Measurements from ENCODE around the gene WNT9A.

The WNT9A gene

DNA sequence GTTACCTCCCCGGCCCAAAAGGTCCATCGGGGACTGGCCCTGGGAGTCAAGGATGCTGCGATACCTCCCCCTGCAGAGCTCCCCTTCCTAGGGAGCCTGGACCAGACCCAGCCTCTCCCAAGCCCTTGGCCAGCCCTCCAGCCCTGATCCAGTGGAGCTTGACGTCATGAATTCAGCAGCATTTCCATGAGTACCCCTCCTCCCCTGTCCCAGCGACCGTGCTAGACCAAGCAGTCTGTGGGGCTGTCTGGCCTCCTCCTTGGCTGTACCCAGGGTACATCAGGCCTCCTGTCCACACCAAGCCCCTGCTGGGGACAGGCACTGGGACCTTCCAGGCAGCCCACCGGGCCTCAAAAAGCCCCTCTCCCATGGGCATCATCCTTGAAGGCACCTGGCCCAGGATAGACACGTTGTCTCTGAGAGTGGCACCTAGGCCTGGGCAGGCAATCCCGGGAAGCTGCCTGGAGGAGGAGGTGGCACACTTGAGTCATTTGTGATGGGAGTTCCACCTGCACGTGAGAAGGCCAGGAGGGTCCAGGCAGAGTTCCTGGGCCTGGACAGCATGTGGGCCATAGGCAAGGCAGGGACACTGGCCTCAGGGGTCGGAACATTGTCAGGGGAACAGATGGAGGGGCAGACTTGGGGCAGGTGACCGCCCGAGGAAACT, 46.4 kb downstream of the WNT9A start:
- Histone ChIP-seq H3K9me3 (replicated peaks; ENCODE audit: low read length) (no peaks in the 10 kb centered on the region), H3K4me1 (ENCODE audit: control insufficient read depth, insufficient read depth, low read length) (no peaks in the 10 kb centered on the region), H3K36me3 (ENCODE audit: insufficient read depth, low read length) (no peaks in the 10 kb centered on the region), H3K9ac (ENCODE audit: low read depth, low read length) (no peak overlapping the region), H3K4me3 (ENCODE audit: low read length) (no peak overlapping the region), H3K4me2 (ENCODE audit: low read length) (no peak overlapping the region), H3K27me3 (ENCODE audit: control insufficient read depth, insufficient read depth, low read length) (no peaks in the 10 kb centered on the region)

GRCh38 chr1:227900571-227901051, 47.1 kb downstream of the WNT9A start:
- H3K4me2 ChIP-seq (ENCODE audit: low read length) = no peak overlapping the region
- H3K4me1 ChIP-seq (ENCODE audit: control insufficient read depth, insufficient read depth, low read length) = no peaks in the 10 kb centered on the region
- H3K4me3 ChIP-seq (ENCODE audit: low read length) = no peak overlapping the region
- no peaks in the 10 kb centered on the region for H3K27me3 ChIP-seq (ENCODE audit: control insufficient read depth, insufficient read depth, low read length)
- no peaks in the 10 kb centered on the region for H3K36me3 ChIP-seq (ENCODE audit: insufficient read depth, low read length)
- H3K9ac ChIP-seq (ENCODE audit: low read depth, low read length) = no peak overlapping the region
- H3K9me3 ChIP-seq (replicated peaks; ENCODE audit: low read length) = no peaks in the 10 kb centered on the region

DNA sequence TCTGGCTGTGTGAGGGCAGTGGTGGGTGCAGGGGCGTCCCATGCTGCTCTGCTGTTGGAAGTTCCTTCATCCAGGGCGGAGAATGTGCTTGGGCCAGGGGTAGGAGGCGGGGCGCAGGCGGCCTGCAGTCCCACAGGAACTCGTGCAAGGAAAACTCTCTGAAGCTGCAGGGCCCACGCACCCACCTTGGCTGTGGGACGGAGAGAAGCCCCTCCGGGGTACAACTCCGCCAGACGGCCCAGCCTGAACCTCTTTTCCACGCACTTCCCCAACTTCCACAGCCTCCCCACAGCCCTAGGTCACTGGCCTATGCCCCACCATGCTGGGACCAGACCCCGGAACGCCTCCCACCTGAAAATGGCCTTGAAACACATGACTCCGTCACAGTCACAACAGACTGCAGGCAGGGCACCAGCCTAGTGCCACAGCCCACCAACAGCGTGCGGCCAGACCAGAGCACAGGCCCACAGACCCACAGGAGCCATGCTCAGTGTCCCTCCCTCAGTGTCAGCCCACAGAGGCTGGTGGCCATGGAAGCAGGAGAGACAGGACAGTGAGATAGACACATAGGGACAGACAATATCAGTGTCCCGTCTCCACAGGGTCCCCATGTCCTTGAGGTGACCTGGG, 47.8 kb downstream of the WNT9A start:
- Histone ChIP-seq H3K4me3 (ENCODE audit: low read length) (no peak overlapping the region), H3K36me3 (ENCODE audit: insufficient read depth, low read length) (no peaks in the 10 kb centered on the region), H3K9me3 (replicated peaks; ENCODE audit: low read length) (no peaks in the 10 kb centered on the region), H3K4me2 (ENCODE audit: low read length) (no peak overlapping the region), H3K9ac (ENCODE audit: low read depth, low read length) (no peak overlapping the region), H3K4me1 (ENCODE audit: control insufficient read depth, insufficient read depth, low read length) (no peaks in the 10 kb centered on the region), H3K27me3 (ENCODE audit: control insufficient read depth, insufficient read depth, low read length) (no peaks in the 10 kb centered on the region)

DNA sequence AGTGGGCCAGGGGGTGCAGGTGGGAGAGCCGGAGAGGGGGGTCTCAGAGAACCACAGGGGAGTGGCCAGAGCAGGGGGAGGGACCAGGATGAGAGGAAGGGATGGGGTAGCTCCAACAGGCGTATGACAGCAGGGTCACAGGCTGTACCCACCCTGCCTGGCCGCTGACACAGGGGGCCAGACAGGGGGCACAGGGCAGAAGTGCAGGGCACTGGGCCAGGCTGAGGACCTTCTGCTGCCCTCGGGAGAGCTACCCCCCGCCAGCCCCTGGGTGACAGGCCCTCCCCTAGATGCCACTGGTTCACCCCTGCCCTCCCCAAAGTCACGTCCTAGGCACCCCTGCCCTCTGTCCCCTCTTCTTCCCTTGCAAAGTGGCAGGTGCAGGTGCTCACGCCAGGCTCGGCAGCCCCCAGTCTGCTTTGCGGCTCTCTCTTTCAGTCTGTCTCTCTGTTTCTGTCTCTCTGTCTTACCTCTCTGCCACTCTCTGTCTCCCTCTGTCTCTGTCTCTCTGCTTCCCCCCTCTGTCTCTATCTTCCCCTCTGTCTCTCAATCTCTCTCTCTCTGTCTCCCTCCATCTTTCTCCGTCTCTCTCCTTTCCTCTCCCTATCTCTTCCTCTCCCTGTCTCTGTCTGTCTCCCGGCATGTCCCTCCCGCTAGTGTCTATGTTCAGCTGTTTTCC, 48.5 kb downstream of the WNT9A start:
- H3K4me2 ChIP-seq (ENCODE audit: low read length) = no peak overlapping the region
- H3K9ac ChIP-seq (ENCODE audit: low read depth, low read length) = no peak overlapping the region
- no peaks in the 10 kb centered on the region for H3K36me3 ChIP-seq (ENCODE audit: insufficient read depth, low read length)
- no peaks in the 10 kb centered on the region for H3K4me1 ChIP-seq (ENCODE audit: control insufficient read depth, insufficient read depth, low read length)
- no peak overlapping the region for H3K4me3 ChIP-seq (ENCODE audit: low read length)
- no peaks in the 10 kb centered on the region for H3K27me3 ChIP-seq (ENCODE audit: control insufficient read depth, insufficient read depth, low read length)
- no peaks in the 10 kb centered on the region for H3K9me3 ChIP-seq (replicated peaks; ENCODE audit: low read length)

DNA sequence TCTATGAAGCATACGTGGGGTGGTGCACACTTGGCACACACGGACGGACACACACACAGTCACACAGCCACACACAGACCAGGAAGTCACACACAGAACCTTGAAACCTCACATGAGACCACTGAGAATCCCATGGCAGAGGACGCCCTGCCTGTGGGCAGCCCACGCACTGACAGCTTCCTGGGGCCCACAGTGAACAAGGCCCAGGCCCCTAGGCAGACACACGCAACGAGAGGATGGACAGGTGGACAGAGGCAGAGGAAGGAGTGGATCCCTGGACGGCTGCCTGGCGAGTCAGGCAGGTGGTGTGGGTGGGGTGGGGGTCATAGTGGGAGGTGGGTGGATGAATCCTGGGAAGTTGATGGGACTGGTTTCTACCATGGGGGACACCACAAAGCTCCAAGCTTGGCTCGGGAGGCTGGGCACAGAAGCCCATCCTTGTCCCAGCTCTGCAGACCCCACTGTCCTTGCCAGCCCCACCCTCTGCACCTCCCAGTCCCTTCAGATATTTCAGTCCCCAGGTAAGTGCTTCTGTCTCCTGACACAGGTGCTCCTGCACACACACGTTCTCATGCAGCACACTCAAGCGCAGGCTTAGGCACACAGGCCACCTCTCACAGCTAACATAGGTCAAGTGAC, 49.1 kb downstream of the WNT9A start:
- no peaks in the 10 kb centered on the region for H3K27me3 ChIP-seq (ENCODE audit: control insufficient read depth, insufficient read depth, low read length)
- H3K4me3 ChIP-seq (ENCODE audit: low read length) = no peak overlapping the region
- no peak overlapping the region for H3K9ac ChIP-seq (ENCODE audit: low read depth, low read length)
- no peak overlapping the region for H3K4me2 ChIP-seq (ENCODE audit: low read length)
- no peaks in the 10 kb centered on the region for H3K9me3 ChIP-seq (replicated peaks; ENCODE audit: low read length)
- no peaks in the 10 kb centered on the region for H3K4me1 ChIP-seq (ENCODE audit: control insufficient read depth, insufficient read depth, low read length)
- no peaks in the 10 kb centered on the region for H3K36me3 ChIP-seq (ENCODE audit: insufficient read depth, low read length)

DNA sequence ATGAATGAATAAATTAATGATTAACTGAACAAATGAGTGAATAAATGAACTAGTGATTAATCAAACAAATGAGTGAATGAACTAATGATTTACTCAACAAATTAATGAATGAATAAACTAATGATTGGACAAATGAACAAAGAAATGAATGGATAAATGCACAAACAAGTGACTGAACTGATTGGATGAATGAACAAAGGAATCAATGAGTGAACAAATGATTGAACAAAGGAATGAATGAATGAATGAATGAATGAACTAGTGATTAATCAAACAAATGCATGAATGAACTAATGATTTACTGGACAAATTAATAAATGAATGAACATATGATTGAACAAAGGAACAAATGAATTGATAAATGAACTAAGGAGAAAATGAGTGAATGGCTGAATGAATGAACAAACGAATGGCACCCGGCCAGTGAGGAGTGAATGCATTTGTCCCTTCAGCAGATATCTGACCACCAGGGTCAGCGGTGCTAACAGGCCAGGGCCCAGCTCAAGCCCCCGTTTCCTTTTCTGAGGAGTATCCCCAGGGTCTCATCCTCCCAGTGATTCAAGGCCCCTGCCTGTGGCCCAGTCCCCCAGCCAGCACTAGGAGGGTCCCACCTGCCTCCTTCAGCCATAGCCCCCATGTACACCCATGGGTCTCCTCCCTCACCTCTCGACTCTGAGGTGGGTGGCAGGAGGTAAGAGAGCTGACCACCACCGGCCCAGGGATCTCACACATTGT, 49.9 kb downstream of the WNT9A start:
- H3K4me2 ChIP-seq (ENCODE audit: low read length) = no peak overlapping the region
- no peaks in the 10 kb centered on the region for H3K36me3 ChIP-seq (ENCODE audit: insufficient read depth, low read length)
- no peak overlapping the region for H3K4me3 ChIP-seq (ENCODE audit: low read length)
- no peaks in the 10 kb centered on the region for H3K9me3 ChIP-seq (replicated peaks; ENCODE audit: low read length)
- no peak overlapping the region for H3K9ac ChIP-seq (ENCODE audit: low read depth, low read length)
- no peaks in the 10 kb centered on the region for H3K4me1 ChIP-seq (ENCODE audit: control insufficient read depth, insufficient read depth, low read length)
- no peaks in the 10 kb centered on the region for H3K27me3 ChIP-seq (ENCODE audit: control insufficient read depth, insufficient read depth, low read length)

- Histone ChIP-seq H3K36me3 (ENCODE audit: insufficient read depth, low read length) (no peaks in the 10 kb centered on the region), H3K9ac (ENCODE audit: low read depth, low read length) (no peak overlapping the region), H3K27me3 (ENCODE audit: control insufficient read depth, insufficient read depth, low read length) (no peaks in the 10 kb centered on the region), H3K9me3 (replicated peaks; ENCODE audit: low read length) (no peaks in the 10 kb centered on the region), H3K4me2 (ENCODE audit: low read length) (no peak overlapping the region), H3K4me3 (ENCODE audit: low read length) (no peak overlapping the region), H3K4me1 (ENCODE audit: control insufficient read depth, insufficient read depth, low read length) (no peaks in the 10 kb centered on the region)
These were observed 50.7 kb downstream of the WNT9A start for GRCh38 chr1:227896710-227897655.

GRCh38 chr1:227895828-227896685, 51.7 kb downstream of the WNT9A start:
- Histone ChIP-seq H3K27me3 (ENCODE audit: control insufficient read depth, insufficient read depth, low read length) (no peaks in the 10 kb centered on the region), H3K4me3 (ENCODE audit: low read length) (no peak overlapping the region), H3K36me3 (ENCODE audit: insufficient read depth, low read length) (no peaks in the 10 kb centered on the region), H3K4me2 (ENCODE audit: low read length) (no peak overlapping the region), H3K4me1 (ENCODE audit: control insufficient read depth, insufficient read depth, low read length) (no peaks in the 10 kb centered on the region), H3K9ac (ENCODE audit: low read depth, low read length) (no peak overlapping the region), H3K9me3 (replicated peaks; ENCODE audit: low read length) (no peaks in the 10 kb centered on the region)

- H3K27me3 ChIP-seq (ENCODE audit: control insufficient read depth, insufficient read depth, low read length) = no peaks in the 10 kb centered on the region
- H3K9ac ChIP-seq (ENCODE audit: low read depth, low read length) = no peak overlapping the region
- H3K4me3 ChIP-seq (ENCODE audit: low read length) = no peak overlapping the region
- no peak overlapping the region for H3K4me2 ChIP-seq (ENCODE audit: low read length)
- no peaks in the 10 kb centered on the region for H3K9me3 ChIP-seq (replicated peaks; ENCODE audit: low read length)
- no peaks in the 10 kb centered on the region for H3K4me1 ChIP-seq (ENCODE audit: control insufficient read depth, insufficient read depth, low read length)
- H3K36me3 ChIP-seq (ENCODE audit: insufficient read depth, low read length) = no peaks in the 10 kb centered on the region
These were observed 52.8 kb downstream of the WNT9A start for GRCh38 chr1:227894831-227895451.

All from skeletal muscle satellite cell (primary cell).